Measurements from ENCODE around the gene JAKMIP3. TPM values are rescaled to one million over a fixed set of nuclear protein-coding genes. Genes with fewer than 3 reads are reported as not detected.

Gene JAKMIP3
- total and polyA plus RNA-seq, 2 donors (not counting 1 experiment from before 2014, with no cell fraction given), result 0.17 to 0.21 TPM

DNA sequence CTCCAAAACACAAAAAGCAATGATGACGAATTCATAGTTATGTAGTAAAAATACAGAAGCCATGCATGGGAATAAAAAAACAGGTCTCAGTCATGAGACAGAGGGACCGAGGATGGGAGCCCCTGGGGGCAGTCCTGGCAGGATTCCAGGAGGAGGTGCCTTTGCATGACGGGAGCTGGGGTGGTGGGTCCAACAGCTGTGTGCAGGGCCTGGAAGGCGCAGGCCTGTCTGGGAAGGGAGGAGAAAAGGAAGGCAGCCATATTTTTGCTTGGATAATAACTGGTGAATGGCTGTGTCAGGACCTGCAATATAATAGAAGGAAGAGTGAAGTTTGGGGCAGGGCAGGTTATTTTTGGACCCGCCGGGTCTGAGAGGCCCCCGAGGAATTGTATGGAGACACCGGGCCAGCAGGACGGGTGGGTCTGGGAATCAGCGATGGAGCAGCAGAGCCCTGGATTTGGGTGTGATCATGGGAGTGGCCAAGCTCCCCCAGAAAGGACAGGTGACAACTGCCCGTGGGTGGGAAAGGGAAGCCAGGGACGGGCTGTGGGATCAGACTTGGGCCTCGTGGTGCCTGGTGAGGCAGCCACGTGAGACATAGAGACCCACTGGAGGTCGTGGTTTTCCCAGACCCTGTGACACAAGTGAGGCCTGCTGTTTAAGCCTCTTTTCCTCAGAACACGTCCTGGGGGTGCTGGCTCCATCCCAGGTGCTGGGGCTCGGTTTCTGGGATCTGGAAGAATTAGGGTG, 2.9 kb upstream of the JAKMIP3 start:
- ATAC-seq (ENCODE audit: low read depth) (no peak), DNase-seq (no peak)
- ChIA-PET CTCF (no interaction called here), POLR2A (no interaction called here)
- Histone ChIP-seq H3K4me3 (ENCODE audit: control extremely low read depth in 1 of 5, extremely low read depth in 1 of 5, insufficient read depth in 1 of 5, low read depth in 2 of 5, low read length in 4 of 5) (no peak overlapping the region), H3K79me2 (ENCODE audit: control insufficient read depth, insufficient read depth, low read length) (no peaks in the 10 kb centered on the region), H3K9me3 (ENCODE audit: control extremely low read depth in 1 of 3, control insufficient read depth in 2 of 3, insufficient read depth in 1 of 3, low read length in 2 of 3) (no peaks in the 10 kb centered on the region), H3K27me3 (replicated peaks in 1 of 4; ENCODE audit: control extremely low read depth in 1 of 4, control insufficient read depth in 3 of 4, insufficient read depth in 4 of 4, low read length in 3 of 4) (peaks cover 0 to 3% (median 0%) of the 10 kb centered on the region in 4 experiments), H4K20me1 (ENCODE audit: control insufficient read depth, insufficient read depth, low read length, poor library complexity, severe bottlenecking) (no peaks in the 10 kb centered on the region), H3K27ac (ENCODE audit: low read length in 2 of 2) (no peak overlapping the region), H3K4me2 (replicated peaks; ENCODE audit: low read depth, low read length, poor library complexity, severe bottlenecking) (no peak overlapping the region), H3K9ac (ENCODE audit: low read length) (no peak overlapping the region), H3K4me1 (ENCODE audit: control insufficient read depth in 2 of 2, insufficient read depth in 2 of 2, low read length in 2 of 2) (no peaks in the 10 kb centered on the region), H2AFZ (ENCODE audit: insufficient read depth, low read depth, low read length, poor library complexity, severe bottlenecking) (no peak overlapping the region), H3K36me3 (replicated peaks in 1 of 2; ENCODE audit: control extremely low read depth in 1 of 2, control insufficient read depth in 1 of 2, extremely low read depth in 1 of 2, insufficient read depth in 2 of 2, low read length in 1 of 2) (no peaks in the 10 kb centered on the region)
- no peaks in the 10 kb centered on the region for H3K9me3 Mint-ChIP-seq (ENCODE audit: insufficient read depth)
- H3K4me1 Mint-ChIP-seq, result peaks cover 5% of the 10 kb centered on the region
- peaks cover 11% of the 10 kb centered on the region for H3K27me3 Mint-ChIP-seq
- no peak overlapping the region for H3K27ac Mint-ChIP-seq
- 75% methylated on average over 16 of the region's 17 CpGs for WGBS (ENCODE audit: insufficient coverage)
- H3K4me3 Mint-ChIP-seq, result no peak overlapping the region
- intact Hi-C loops (cut with micrococcal nuclease), result no loop called here
- TF ChIP-seq CTCF (IDR thresholded peaks at IDR 0.05) (no peak), EZH2 (IDR thresholded peaks at IDR 0.05; ENCODE audit: borderline replicate concordance, insufficient read depth, low read depth, low read length, poor library complexity, severe bottlenecking) (no peak)

DNA sequence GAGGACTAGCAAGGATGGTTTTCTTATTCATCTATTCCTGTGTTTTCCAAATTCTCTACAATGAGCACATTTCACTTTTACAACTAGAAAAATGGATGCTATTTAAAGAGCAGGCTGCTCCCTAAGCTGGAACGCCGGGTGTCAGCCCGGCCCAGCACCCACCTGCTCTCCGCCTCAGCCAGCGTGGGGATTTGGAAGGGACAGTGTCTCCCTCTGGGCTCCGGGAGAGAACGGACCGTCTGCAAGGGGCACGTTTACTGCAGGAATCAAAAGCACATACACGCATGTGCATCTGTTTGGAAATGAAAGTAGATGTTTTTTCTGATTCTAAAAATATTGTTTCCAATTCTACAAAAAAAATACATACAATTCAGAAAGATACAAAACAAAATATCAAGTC, 2.3 kb upstream of the JAKMIP3 start:
- Mint-ChIP-seq H3K9me3 (ENCODE audit: insufficient read depth) (no peaks in the 10 kb centered on the region), H3K27ac (no peak overlapping the region), H3K4me1 (peaks cover 5% of the 10 kb centered on the region), H3K27me3 (peaks cover 11% of the 10 kb centered on the region), H3K4me3 (no peak overlapping the region)
- Histone ChIP-seq H4K20me1 (ENCODE audit: control insufficient read depth, insufficient read depth, low read length, poor library complexity, severe bottlenecking) (no peaks in the 10 kb centered on the region), H2AFZ (ENCODE audit: insufficient read depth, low read depth, low read length, poor library complexity, severe bottlenecking) (no peak overlapping the region), H3K27me3 (replicated peaks in 1 of 4; ENCODE audit: control extremely low read depth in 1 of 4, control insufficient read depth in 3 of 4, insufficient read depth in 4 of 4, low read length in 3 of 4) (peaks cover 0 to 3% (median 0%) of the 10 kb centered on the region in 4 experiments), H3K4me2 (replicated peaks; ENCODE audit: low read depth, low read length, poor library complexity, severe bottlenecking) (no peak overlapping the region), H3K27ac (ENCODE audit: low read length in 2 of 2) (no peak overlapping the region), H3K4me3 (ENCODE audit: control extremely low read depth in 1 of 5, extremely low read depth in 1 of 5, insufficient read depth in 1 of 5, low read depth in 2 of 5, low read length in 4 of 5) (no peak overlapping the region), H3K4me1 (ENCODE audit: control insufficient read depth in 2 of 2, insufficient read depth in 2 of 2, low read length in 2 of 2) (no peaks in the 10 kb centered on the region), H3K9me3 (ENCODE audit: control extremely low read depth in 1 of 3, control insufficient read depth in 2 of 3, insufficient read depth in 1 of 3, low read length in 2 of 3) (no peaks in the 10 kb centered on the region), H3K79me2 (ENCODE audit: control insufficient read depth, insufficient read depth, low read length) (no peaks in the 10 kb centered on the region), H3K9ac (ENCODE audit: low read length) (no peak overlapping the region), H3K36me3 (replicated peaks in 1 of 2; ENCODE audit: control extremely low read depth in 1 of 2, control insufficient read depth in 1 of 2, extremely low read depth in 1 of 2, insufficient read depth in 2 of 2, low read length in 1 of 2) (no peaks in the 10 kb centered on the region)
- no peak for DNase-seq
- WGBS (ENCODE audit: insufficient coverage), result 94% methylated on average over 5 of the region's 10 CpGs
- ATAC-seq (ENCODE audit: low read depth), result no peak
- TF ChIP-seq CTCF (IDR thresholded peaks at IDR 0.05) (no peak), EZH2 (IDR thresholded peaks at IDR 0.05; ENCODE audit: borderline replicate concordance, insufficient read depth, low read depth, low read length, poor library complexity, severe bottlenecking) (no peak)
- intact Hi-C loops (cut with micrococcal nuclease), result no loop called here
- ChIA-PET CTCF (no interaction called here), POLR2A (no interaction called here)
